ENCODE data around the gene TPPP3.
"Not testable (repeated sequence)": the region's sequence is repeated elsewhere in the genome, so short reads cannot be mapped to it uniquely, and the experiment has no call there.

Gene TPPP3

DNA sequence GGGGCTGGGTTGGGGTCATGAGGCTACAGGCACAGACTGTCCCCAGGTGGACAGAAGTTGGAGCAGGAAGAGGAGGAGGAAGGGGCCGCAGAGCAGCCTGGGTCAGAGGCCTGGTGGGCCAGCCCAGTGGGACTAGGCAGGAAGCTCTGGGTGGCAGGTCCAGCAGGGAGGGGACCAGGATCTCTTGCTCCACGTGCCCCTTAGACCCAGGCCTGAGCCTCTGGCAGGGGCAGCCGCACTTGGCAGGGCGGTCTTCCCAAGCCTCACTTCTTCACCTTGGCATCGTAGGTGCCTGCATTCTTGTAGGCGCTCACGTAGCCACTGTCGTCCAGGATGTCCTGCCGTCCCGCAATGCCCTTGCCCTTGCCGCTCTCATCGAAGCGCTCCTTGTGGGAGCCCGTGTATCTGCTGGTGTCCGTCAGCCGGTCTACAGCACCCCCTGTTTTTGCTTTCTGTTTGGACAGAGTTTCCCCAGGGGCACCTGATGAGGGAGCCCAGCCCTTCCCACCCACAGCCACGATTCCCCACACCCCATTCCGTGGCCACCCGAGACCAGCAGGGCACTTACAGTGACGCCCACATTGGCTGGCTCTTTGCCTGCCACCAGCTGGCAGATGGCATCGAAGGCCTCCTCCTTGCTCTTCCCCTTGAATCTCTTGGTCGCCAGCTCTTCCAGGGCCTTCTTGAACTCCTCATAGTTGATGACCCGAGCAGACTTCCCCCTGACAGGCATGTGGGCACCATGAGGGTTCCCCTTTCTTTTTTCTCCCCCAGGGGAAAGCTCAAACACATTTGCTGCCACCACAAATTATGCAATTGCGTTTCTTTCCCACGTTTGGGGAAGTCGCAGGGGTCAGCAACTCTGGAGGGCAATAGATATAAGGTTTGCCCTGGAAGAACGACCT is 3.1 kb downstream of the TPPP3 start:
- no peak for DNase-seq (ENCODE audit: low read depth)

DNA sequence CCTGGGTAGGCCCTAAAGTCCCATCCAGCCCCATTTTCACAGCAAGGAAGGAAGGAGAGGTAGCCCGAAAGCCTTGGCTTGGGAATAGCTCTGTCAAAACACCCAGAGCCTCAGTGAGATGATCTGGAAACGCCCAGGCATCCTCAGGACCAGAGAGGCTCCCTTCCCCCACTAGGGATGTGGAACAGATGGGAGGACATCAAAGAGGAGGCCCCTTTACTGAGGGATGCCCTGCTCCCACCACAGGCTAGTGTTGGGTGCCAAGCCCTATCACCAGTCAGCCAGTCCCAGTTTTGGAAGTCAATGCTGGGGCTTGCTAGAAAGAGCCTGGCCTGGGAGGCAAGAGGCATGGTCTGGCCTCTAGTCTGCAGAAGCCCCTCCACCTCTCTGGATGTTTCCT is 4.7 kb downstream of the TPPP3 start:
- no peak for DNase-seq (ENCODE audit: low read depth)

DNA sequence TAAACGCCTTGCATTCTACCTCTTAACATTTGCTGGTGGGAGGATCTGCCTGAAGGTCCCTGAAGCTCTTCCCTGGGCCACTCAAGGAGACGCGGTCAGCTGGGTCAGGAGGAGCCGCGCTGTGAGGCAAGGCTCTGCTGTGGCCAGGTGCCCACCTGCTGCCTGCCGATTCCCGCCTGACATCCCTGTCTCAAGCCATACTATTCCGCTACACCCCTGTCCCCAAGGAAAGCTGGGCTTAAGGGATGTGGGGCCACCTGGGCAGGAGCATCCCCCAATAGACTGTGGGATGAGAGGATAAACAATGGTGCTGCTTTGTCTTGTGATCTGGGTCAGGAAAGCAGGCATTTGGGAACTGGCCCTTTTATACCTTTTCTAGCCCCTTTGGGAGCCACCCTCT is 5.1 kb downstream of the TPPP3 start:
- DNase-seq (ENCODE audit: low read depth): no peak

DNA sequence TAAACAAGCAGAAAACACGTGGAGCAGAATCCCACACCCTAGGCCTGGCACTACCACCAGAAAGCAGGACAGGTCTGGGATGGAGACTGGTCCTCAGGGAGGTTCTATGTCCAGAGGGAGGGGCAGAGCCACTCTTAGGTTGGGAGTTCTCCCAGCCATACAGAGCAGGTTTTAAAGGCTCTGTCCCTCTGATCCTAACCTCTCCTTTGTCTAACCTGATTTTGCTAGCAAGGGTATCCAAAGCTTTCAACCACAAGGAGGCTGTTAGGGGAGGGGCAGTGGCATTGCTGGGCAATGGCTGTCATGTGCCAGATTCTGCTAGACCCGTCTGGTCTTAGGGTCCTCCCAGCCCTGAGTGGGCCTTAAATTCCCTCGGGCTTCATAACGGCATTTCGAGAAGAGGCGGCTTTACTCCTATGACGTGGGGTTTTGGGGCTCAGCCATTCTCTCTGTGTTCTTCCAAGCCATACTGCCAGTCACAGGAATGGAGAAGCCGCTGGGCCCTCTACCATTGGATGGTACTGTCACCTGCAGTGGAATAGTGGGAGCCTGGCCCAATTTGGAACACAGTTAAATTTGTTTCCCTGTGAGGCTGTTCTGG is 5.7 kb downstream of the TPPP3 start:
- DNase-seq (ENCODE audit: low read depth): no peak

DNA sequence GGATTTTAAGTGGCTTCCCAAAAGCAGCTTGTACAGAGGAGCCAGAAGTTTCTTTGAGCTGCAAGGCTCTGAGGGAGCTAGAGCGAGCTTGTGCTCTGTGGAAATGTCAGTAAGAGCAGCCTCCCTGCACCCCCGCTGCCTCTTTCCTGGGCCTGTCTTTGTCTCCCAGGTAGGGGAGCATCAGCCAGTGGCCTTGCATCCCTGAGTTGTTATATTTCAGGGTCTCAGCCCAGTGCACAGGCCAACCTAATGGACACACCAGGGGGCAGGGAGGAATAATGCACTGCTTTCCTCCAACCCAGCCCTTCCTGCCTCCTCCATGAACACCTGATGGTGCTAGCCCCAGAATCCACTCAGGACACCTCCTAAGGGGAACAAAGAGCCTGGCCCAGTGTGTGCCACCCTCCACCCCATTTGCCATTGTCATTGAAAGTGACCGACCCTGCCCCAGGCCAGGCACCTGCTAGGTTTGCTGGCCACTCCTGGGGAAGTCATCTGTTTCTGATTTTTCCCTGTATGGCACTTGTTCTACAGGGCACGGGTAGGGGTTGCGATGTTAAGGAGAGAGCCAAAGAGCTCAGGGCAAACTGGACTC is 6.3 kb downstream of the TPPP3 start:
- DNase-seq (ENCODE audit: low read depth): no peak

DNA sequence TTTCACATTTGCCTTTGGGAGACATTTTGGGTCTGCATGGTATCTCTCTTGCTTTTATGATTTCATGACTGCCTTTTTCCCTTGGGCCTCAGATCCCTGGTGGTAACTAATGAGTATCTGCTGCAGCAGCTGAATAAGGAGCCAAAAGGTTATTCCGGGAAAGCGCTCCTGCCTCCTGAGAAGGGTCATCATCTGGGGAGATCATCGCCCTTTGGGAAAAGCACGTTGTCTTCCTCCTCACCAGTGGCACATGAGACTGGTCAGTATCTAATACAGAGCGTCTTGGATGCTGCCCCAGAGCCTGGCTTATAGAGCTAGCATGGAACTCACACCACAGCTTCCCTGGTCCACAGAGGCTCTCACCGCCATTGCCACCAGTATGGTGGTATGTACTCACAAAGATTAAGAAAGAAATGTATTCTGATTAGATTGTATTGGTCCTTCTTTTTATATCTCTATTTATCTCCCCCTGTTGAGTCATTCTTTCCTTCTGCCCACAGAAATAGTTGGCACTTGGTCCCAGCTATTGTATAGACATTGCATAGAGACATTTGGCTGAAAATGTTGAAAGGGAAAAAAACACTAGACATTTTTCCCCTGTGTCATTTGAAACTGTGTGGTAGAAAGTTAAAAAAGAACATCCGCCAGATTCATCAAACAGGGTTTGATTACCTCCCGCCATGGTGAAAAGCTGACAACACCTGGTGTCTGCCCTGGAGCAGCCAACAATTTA is 8.4 kb downstream of the TPPP3 start:
- DNase-seq (ENCODE audit: low read depth): no peak

DNA sequence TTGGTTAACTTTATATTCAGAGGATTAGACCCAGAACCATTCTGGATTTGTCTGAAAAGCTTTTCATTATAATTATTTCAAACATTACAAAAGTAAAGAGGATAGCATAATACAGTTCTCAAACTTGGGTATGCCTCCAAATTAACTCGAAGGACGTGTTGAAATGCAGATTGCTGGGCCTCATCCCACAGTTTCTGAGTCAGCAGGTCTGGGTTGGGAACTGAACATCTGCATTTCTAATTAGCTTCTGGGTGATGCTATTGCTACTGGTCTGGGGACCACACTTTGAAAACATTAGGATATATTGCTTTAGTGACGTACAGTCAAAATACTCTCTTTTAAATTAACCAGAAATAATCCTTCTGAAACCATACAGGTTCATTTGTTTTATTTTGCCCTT is 10.0 kb downstream of the TPPP3 start:
- DNase-seq (ENCODE audit: low read depth): no peak

DNA sequence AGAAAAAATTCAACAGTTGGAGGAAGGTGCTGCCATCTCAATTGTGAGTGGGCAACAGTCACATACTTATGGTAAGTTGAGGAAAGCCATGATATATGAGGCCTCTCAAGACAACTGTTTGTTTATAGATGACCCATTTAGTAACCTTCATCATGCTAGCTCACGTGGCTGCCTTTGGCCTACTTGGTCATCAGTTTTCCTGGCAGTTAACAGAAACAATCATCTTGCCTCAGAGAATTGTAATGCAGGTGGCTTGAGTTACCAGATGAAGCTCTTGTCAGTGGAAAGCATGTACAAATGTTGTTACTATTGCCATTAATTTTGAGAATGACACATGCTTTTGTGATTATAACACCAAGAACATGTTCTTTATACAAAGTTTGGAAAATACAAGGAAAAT is 14.7 kb downstream of the TPPP3 start:
- no peak for DNase-seq (ENCODE audit: low read depth)

DNA sequence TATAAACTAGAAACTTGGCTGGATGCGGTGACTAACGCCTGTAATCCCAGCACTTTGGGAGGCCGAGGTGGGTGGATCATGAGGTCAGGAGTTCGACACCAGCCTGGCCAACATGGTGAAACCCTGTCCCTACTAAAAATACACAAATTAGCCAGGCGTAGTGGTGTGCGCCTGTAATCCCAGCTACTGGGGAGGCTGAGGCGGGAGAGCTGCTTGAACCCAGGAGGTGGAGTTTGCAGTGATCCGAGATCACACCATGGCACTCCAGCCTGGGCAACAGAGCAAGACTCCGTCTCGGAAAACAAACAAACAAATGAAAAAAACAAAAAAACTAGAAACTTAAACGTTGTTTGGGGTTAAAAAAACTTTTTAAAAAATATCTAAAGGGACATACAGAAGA is 17.3 kb downstream of the TPPP3 start:
- DNase-seq (ENCODE audit: low read depth): not testable (repeated sequence)

DNA sequence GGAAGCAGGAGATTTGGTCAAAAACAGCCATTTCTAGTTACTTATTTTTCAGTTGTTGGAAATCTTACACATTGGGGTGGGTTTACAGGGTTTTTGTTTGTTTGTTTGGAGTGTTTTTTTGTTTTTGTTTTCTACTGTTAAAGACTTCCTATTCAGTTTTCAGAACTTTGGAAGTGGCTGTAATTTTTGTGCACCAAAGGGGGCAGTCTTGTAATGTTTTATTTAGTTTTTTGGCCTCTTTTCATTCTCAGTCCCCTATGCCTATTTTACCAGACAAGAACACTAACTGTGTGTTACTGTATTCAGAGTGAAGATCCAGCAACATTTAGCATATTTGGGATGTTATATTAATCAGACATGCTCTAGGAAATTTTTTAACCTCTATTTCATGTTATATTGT is 20.6 kb downstream of the TPPP3 start:
- peak; percentile 47 for DNase-seq (ENCODE audit: low read depth)

DNA sequence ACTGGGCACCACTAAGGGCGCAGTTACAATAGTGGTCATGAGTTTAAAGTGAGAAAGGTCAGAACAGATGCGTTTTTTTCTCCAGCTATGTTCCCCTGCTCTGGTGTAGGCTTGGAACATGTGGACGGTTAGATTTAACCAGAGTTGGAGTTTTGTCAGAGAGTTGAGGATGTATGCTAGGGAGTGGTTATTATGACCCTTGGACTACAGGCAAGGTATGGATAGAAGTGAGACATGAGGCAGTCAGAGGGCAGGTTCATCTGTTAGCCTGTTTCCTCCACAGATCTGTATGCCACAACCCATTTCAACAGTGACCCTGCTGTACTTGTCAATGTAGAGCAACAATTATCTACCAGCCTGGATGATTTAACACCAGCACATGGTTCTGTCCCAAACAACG is 22.6 kb downstream of the TPPP3 start:
- DNase-seq (ENCODE audit: low read depth): no peak

DNA sequence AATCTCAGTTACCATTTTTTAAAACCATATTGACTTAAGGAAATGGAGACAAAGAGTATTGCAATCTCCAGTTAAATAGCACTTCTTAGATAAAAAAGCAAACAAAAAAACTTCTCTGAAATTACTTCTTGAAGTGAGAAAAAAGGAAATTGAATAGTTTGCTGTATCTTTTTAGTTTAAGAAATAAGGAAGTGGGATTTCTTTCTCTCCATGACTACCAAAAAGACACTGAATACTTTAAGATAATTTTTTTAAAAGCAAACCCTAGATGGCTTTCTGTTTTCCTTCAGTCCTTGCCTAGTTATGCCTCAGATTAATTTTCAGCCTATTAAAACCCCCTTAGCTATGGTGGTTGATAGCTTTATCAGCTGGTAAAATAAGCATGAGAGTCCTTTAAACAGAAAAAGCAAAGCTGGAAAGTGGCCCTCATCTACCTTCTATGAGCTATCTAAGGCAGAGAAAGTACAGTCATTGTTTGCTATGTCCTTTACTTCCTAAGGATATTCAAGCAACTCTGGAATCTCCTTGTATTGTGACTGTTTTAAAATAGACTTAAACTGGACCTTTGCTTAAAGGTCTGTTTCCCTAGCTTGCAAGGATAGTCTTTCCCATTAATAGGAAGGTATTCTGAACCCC is 28.6 kb downstream of the TPPP3 start:
- DNase-seq (ENCODE audit: low read depth): no peak

DNA sequence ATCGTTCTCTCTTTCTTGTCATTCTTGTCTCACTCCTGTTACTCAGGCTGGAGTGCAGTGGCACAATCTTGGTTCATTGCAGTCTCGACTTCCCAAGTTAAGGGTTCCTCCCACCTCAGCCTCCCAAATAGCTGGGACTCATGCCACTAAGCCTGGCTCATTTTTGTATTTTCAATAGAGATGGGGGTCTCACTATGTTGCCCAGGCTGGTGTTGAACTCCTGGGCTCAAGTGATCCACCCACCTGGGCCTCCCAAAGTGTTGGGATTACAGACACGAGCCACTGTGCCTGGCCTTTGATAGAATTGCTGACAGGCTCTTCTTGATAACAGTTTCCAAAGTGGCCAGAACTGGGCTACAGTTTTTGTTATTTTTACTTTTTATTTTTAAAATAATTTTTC is 32.3 kb downstream of the TPPP3 start:
- DNase-seq (ENCODE audit: low read depth): no peak

DNA sequence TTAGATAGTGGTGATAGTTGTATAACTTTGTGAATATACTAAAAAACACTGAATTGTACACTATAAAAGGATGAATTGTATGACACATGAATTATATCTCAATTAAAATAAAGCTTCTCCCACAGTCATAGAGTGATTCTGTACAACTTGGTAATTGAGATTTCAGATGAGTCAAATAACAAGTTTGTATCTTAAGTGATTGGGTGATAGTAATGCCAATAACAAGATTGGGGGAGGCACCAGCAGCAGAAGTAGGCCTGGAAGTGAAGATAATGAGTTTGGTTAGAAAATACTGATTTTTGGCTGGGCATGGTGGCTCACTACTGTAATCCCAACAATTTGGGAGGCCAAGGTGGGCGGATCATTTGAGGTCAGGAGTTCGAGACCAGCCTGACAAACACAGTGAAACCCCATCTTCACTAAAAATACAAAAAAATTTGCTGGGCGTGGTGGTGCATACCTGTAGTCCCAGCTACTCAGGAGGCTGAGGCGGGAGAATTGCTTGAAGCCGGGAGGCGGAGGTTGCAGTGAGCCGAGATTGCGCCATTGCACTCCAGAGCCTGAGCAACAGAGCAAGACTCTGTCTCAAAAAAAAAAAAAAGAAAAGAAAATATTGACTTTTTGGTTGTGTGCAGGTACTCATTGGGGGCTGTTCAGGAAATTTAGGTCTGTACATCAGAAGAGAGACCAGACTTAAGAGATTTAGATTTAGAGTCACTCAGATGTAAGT is 33.6 kb downstream of the TPPP3 start:
- DNase-seq (ENCODE audit: low read depth): not testable (repeated sequence)

DNA sequence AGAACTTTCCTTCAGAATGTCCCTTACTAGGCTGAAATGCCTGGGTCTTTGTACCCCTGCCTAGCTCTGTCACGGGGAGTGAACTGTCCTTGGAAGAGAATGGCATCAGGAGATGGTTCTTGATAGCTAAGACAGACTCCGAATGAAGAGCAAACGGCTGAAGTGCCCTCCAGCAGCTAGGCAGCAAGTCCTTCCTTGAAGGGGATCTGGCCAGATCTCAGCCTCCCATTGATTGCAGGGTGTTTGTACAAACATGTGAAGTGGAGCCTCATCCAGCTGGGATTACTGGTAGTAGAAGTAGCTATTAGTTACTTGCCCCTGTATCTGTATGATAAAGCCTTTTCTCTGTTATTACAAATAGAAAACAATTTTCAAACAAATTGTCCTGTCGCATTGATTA is 35.7 kb downstream of the TPPP3 start:
- DNase-seq (ENCODE audit: low read depth): no peak

DNA sequence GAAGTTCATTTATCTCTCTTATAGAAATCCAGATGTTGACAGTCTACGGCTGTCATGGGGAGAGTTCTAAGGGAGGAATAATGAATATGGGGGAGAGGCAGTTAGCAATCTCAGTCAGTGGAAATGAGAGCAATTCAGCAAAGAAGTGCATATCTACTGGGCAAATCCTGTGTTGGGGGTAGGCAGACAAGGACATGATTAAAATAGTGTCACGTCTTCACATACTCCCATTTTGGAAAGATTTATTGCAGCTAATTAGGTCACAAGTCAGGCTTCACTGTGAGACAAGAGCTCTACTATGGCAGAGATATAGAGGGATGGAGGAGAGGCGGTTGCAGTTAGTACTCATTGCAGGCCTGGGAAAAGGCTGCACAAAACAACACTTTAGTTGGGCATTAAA is 36.9 kb downstream of the TPPP3 start:
- DNase-seq (ENCODE audit: low read depth): no peak

DNA sequence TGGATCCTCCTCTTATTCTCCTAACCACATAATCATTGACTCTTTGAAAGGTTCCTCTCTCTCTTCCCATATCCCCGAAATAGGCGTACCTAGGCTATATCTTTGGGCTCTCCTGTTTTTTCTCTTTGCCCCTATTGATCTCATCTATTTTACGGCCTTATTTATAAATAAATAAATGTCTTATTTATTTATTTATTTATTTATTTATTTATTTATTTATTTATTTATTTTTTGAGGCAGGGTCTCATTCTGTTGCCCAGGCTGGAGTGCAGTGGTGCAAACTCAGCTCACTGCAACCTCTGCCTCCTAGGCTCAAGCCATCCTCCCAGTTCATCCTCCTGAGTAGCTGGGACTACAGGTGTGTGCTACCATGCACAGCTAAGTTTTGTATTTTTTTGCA is 40.8 kb downstream of the TPPP3 start:
- DNase-seq (ENCODE audit: low read depth): not testable (repeated sequence)

DNA sequence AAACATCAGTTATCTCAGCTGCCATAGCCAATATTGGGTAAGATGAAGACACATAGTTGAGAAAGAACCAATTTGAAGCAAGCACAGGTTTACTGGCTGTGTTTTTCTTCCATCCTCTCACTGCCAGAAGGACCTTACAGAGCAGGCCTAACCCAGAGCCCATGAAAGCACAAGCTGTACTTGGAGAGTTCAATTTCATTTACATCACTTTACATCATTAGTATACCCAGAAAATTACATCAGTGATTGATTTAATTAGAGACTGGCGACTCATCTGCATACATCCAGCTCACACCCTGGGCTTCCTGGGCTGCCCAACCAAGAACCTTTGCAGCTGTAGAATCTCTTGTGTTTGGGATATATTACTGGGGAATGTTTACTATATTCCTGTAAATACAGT is 43.0 kb downstream of the TPPP3 start:
- no peak for DNase-seq (ENCODE audit: low read depth)

DNA sequence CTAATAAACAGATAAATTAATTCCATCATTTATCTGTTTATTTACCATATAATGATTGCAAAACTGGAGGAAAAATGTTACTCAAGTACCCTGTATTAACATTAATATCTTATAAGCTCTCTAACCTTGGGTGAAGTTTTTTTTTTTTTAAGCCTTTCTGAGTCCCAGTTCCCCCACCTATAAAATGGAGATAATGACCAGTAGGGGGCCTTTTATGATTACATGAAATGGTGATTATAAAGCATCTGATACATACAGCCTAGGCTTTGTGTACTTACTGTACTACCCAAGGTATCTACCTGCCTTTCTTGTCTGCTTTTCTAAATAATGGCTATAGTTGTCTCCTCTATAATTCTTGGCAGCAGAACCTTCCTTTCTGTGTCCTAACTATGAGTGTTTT is 44.1 kb downstream of the TPPP3 start:
- DNase-seq (ENCODE audit: low read depth): peak; percentile 81

DNA sequence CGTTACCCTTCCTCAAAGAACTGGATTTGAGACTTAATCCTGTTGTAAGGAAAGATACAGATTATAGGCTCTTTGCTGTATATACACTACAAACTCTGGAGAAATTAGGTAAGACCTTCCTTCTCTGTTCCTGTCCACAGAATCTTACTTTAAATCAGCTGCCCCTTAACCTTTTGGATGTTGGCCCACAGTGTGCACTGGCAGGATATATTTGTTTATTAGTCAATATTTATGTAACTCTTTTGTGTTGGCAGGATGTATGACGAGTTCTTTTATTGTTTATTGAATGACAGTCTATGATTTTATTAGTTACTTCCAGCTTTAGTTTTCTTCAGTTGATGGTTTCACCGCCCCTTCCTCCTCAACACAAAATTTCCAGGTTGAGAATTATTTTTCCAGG is 47.0 kb downstream of the TPPP3 start:
- peak; percentile 39 for DNase-seq (ENCODE audit: low read depth)

DNA sequence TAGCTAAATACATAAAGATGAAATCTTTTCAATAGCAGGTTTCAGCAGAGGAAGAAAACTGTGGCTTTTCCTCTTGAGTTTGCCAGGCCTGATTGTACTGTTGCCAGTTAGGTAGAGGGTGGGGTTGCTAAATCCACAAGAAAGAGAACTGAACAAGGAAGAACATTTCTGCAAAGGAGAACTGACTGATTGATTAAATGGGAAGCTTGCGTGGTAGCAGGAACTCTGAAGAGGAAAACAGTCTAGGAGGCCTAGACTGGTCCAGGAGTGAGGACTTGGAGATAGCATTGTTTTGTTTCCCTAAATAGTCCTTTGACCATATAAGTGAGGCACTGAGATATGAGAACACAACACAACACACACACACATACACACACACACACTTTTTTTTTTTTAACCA is 47.9 kb downstream of the TPPP3 start:
- DNase-seq (ENCODE audit: low read depth): no peak

DNA sequence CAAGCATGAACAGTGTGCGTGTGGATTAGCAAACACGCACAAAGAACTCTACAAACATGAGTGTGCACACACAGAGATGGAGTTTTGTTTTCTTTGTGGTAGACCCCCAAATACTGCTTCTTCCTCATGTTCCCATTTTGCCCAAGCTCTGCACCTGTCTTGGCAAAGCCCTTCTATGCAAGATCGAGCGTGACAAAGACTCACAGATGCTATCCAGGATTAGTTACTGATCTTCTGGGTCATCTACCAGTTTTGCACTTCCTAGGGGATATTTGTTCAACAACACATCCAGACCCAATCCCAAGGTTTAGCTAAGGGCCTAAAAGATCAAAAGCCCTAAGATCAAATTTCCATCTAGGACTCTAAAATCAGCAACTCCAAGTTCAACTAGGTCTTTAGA is 50.7 kb downstream of the TPPP3 start:
- no peak for DNase-seq (ENCODE audit: low read depth)
